Measurements from ENCODE around the gene DOCK9.

Gene DOCK9

GRCh38 chr13:98878486-98879126, 99.3 kb downstream of the DOCK9 start:
- DNase-seq = no peak

DNA sequence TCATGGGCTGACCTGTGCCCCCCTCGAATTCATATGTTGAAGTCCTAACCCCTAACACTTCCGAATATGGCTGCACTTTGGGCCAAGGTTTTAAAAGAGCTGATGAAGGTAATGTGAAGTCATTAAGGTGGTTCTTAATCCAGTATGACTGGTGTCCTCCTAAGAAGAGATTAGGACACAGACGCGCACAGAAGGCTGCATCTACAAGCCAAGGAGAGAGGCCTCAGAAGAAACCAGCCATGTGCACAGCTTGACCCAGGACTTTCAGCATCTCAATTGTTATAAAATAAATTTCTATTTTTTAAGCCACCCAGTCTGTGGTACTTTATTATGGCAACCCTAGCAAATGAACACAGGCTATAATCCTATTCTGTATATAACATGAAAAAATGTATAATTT, 99.9 kb downstream of the DOCK9 start:
- DNase-seq = no peak

DNA sequence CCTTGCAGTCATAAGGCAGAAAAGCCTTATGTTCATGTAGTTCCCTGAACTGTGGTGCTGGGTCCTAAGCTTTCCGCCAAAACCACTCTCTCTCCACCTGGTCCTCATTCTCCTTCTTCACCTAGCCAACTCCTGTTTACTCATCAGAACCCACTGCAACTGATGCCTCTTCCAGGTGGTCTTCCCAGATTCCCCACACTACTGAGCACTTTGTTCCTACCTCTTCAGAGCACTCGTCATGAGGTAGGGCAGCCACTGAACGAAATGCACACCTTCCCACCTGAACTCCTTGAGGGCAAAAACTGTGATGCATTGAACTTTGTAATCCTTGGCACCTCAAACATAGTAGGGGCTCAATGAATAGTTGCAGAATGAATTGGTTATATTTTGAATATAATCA, 100.4 kb downstream of the DOCK9 start:
- DNase-seq = no peak

DNA sequence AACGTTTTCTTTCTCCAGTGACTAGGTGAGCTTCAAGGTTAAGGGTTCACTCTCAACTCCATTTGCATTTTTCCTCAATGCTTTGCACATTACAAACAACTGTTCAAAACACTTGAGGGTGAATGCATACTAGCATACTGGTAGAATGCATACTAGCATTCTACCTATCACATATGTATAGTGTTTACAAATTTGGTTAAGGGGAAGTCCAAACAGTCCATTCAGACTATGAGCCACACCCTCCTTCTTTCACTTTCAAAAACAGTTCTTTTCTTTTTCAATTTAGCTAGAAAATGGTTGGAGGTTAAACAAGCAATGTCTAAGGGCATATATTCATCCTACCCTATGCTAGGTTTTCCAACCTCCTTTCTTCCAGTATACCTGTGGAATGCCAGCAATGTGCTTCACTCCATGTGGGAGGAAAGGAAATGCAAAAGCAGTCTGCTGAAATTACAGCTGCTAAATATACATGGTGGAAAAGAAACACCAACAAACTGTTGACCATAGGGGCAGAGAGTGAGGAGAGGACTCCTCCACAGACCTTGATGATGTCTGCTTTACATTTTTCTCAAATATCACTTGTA, 102.6 kb downstream of the DOCK9 start:
- no peak for DNase-seq

GRCh38 chr13:98874029-98874397, 103.9 kb downstream of the DOCK9 start:
- no peak for DNase-seq

DNA sequence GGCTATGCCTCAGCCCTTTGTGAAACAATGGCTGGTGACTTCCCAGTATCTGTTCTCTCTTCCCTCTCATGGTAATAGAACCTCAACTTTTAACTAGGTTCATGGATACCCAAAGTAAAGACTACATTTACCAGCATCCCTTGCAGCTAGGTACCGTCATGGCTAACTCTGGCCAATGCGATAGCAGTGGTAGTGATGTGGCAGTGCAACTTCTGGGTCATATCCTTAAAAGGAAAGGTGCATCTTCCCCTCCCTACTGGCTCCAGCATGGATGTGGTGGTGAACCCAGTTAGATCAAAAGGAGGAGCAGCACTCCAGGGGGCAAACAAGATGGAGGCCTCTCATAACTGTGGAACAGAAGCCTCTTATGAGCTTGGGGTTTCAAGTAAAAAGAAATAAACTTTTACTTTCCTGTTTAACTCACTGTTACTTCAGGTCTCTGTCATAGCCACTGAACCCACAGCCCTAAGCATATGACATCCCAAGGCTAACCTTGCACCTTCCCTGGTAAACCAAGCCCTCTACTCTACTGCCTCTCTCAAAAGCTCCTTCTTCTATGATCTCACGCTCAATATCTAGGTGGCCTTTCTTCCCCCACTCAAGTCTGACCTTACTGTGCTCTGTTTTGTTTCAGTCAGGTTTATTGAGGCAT, 104.4 kb downstream of the DOCK9 start:
- no peak for DNase-seq

DNA sequence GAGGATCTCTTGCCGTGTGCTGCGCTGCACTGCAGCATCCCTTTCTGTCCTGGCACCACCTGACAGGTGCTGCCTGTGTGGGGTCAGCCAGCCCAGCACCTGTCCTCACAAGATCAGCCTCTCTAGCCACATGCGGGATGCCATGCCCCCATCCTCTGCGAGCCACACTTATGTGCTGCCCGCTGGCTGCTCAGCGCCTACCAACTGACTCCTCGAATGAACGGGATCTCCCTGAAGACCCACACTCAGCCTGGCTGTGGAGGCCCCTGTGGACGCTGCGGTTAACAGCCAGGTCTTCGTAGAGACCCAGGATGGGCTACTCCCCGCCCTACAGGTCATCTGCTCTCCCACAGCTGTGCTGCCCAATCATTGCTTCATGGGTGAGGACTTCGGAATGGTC, 106.1 kb downstream of the DOCK9 start:
- DNase-seq = no peak

GRCh38 chr13:98869408-98870090, 108.3 kb downstream of the DOCK9 start:
- no peak for DNase-seq

GRCh38 chr13:98868932-98869331, 108.9 kb downstream of the DOCK9 start:
- no peak for DNase-seq

DNA sequence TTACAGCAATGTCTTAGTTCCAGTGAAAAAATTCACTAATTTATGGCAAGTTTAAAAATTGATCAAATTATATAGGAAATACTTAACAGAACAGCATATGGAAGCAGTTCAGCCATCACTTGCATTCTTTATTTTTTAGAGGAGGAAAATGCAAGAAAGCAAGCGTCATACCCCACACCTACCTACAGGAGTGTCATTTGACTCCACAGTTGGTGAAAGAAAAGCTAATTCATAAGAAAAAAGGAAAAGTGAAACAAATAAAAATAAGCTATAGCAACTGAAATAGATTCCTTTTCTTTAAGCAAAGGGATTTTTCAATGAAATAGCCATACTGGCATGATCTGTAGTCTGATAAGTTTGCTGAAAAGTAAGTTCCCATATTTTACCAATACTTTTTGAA, 111.0 kb downstream of the DOCK9 start:
- DNase-seq = no peak

GRCh38 chr13:98860491-98860890, 117.4 kb downstream of the DOCK9 start:
- DNase-seq = no peak

DNA sequence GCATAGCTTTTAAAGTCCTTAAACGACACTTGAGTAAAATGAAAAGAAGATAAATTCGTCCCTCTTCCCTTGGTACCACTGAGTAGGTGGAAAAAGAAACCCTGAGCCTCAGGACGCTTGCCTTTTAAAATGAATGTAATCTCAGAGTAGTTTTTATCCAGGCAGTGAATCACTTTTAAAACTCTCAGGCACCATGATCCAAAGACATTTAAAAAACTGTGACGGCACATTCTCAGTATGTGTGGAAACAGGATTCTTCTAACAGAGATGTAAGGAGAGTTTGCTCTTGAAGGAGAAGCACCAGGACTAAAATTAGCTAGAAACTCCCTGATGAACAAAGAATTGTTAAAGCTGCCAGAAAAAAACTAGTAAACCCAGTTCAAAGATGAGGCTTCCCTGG, 119.7 kb downstream of the DOCK9 start:
- DNase-seq = no peak

GRCh38 chr13:98856983-98857382, 120.9 kb downstream of the DOCK9 start:
- no peak for DNase-seq

DNA sequence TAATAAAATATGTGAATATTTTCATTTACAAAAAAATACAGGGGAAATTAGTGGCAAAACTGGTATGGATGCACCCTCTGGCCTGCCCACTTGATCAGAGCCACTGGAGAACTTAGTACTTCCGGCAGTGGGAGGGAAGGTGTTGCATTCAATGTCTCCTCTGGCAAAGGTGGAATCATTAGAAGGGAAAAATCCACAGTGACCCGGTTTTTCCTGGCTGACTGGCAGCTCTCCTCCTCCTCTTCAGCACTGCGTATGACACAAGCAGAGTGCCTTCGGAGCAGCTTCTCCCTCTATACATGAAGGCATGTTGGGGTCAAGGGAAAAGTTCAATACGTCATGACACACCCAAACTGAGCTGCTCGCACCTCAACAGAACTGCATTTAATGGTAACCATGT, 123.4 kb downstream of the DOCK9 start:
- no peak for DNase-seq

DNA sequence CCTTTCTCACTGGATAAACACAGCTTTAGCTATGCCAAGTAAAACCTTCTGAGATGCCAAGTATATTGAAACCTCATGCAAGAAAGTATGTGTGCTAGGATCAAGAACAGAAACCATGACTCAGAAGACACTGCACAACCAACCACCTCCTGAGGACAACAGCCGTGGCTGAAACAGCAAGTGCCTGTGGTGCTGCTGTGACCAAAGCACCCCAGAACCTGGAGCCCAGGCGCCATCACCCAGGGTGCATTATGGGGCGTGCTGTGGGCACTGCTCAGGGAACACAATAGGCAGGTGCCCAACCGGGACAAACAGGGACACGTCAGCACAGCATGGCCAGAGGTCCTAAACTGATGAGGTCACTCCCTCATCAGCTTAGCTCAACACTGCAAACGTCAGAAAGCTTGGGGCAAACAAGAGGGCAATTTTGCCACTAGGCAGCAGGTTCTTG, 124.1 kb downstream of the DOCK9 start:
- no peak for DNase-seq

DNA sequence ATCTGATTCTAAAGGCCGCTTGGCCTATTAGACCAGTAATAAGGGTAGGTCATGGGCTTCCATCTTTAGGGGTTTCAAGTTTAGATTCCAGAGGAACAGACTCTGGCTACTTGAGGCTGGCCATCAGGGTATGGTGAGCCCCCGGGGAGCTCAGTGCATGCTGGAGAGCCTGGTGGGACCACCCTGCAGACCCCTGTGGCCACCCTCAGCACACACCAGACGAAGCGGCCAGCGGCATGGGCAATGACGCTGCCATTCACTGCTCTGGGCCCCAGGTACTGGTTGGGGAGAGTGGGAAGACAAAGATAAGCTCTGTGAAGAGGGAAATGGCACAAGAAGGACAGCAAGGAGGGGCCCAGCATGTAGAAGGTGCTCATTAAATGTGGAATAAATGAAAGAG, 126.6 kb downstream of the DOCK9 start:
- no peak for DNase-seq

- DNase-seq = no peak
These were observed 129.1 kb downstream of the DOCK9 start for GRCh38 chr13:98848746-98849145.

GRCh38 chr13:98847780-98848179, 130.1 kb downstream of the DOCK9 start:
- DNase-seq = no peak

DNA sequence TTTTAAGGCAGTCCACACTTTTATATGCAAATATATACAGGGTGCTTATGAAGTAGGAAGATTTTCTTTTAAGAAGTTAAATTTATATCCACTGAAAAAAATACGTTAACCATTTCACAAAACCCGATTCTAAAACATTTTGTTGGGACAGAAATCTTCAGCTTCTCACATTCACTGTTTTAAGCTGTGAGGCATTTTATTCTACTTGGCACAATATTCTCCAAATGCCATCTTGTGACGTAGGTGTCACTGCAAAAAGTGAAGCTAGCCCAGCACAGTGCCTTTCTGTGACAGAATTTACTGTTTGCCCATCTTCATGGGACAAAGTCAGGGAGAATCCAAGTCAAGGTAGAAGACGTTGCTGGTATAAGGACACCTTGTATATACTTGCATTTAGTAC, 130.9 kb downstream of the DOCK9 start:
- DNase-seq = no peak

- no peak for DNase-seq
These were observed 131.3 kb downstream of the DOCK9 start for GRCh38 chr13:98846521-98846920.

GRCh38 chr13:98845742-98846141, 132.1 kb downstream of the DOCK9 start:
- DNase-seq = no peak

DNA sequence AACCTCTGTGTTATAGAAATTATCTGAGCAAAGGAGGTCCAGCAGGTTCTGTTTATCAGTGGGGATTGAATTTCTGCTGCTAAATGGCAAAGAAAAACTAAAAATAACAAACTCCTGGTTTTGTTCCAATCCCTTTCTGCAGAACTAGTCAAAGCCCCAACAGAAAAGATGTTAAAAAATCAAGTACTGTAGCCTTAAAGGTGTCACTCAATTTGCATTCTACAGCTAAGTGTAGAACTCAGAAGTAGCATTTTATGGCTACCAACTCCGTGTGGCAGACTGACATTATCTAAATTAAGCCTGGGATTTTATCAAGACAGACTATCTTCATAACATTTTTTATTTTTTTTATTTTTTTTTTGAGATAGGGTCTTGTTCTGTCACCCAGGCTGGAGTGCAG, 133.8 kb downstream of the DOCK9 start:
- no peak for DNase-seq

DNA sequence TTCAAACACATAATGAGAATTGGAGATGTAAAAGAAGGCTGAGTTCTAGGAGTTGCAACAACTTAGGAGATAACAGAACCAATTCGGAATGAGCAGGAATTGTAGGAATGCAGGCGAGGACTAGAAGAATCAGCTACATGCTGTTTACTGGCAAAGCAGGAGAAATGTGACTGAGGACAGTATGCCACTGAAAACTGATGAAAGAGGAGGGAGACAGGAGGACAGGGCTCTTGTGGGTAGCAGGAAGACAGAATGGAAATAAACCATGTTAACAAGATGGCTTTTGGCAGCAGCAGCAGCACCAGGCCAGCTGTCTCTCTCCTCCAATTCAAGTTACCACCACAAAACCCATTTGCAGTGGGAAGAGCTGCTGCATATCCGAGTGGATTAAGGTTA, 134.4 kb downstream of the DOCK9 start:
- no peak for DNase-seq

- DNase-seq = peak; percentile 67
These were observed 134.9 kb downstream of the DOCK9 start for GRCh38 chr13:98842858-98843481.
